ENCODE measurements around the gene OAT.

The OAT gene

GRCh38 chr10:124418726-124419501 lies at the start of gene OAT:
Gene OAT, minus strand, starts transcription at chr10:124418923. Its CDS starts 6,752 bp downstream, at chr10:124412171.
- DNase-seq (ENCODE audit: low read depth in 2 of 2), result peak; percentile 87 to 92

- DNase-seq (ENCODE audit: low read depth in 2 of 2), result no peak
Measured at GRCh38 chr10:124467165-124467564, 48.4 kb upstream of the OAT start.

DNA sequence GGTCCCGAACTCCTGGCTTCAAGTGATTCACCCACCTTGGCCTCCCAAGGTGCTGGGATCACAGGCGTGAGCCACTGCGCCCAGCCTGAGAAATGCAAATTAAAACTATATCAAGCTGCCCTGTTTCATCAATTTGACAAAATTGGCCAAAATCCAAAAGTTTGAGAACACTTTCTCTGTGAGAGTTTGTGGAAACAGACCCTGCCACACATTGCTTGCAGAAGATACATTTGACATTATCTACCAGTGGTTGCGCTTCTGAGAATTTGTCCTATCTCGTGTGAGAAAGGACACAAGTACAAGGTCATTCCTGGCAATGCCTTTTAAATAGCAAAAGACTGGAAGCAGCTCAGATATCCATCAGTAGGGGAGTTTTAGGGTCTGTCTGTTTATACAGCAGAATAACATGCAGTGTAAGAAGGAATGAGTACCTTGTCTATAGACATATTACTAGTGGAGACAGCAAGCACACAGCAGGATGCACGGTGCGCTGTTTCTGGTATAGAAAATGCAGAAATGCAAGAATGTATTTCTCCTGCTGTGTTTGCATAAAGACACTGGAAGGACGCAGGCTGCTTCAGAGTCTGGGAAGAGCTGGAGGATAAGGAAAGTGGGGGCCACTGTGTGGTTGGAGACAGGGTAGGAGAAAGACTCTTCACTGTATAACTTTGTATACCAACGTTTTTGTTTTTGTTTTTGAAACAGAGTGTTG lies 47.2 kb upstream of the OAT start:
- DNase-seq (ENCODE audit: low read depth in 2 of 2), result no peak

DNA sequence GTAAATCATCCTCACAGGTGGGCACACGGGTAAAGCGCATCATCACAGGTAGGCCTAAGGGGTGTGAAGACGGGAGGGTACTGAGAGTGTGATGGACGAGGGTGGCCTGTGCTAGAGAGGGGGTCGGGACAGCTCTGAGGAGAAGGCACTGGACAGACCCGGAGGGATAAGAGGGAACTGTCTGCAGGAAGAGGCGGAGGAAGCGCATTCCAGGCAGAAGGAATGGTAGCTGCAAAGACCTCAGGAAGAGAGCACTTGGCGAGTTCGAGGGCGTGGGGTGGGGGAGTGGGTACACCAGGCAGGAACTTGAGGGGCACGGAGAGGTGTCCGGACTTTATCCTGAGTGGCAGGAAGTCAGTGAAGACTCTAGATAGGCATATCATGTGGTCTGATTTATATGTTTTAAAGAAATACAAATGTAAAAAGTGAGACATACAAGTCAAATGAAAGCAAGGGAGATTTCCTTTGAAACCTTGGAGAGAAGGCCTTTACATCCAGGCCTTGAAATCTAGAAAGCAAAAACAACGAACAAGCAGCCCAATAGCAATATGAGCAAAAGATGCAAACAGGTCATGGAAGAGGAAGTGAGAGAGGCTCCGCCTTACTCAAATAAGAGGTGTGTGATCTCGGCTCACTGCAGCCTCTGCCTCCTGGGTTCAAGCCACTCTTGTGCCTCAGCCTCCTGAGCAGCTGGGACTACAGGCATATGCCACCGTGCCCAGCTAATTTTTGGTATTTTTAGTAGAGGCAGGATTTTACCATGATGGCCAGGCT lies 46.5 kb upstream of the OAT start:
- DNase-seq (ENCODE audit: low read depth in 2 of 2), result no peak

DNA sequence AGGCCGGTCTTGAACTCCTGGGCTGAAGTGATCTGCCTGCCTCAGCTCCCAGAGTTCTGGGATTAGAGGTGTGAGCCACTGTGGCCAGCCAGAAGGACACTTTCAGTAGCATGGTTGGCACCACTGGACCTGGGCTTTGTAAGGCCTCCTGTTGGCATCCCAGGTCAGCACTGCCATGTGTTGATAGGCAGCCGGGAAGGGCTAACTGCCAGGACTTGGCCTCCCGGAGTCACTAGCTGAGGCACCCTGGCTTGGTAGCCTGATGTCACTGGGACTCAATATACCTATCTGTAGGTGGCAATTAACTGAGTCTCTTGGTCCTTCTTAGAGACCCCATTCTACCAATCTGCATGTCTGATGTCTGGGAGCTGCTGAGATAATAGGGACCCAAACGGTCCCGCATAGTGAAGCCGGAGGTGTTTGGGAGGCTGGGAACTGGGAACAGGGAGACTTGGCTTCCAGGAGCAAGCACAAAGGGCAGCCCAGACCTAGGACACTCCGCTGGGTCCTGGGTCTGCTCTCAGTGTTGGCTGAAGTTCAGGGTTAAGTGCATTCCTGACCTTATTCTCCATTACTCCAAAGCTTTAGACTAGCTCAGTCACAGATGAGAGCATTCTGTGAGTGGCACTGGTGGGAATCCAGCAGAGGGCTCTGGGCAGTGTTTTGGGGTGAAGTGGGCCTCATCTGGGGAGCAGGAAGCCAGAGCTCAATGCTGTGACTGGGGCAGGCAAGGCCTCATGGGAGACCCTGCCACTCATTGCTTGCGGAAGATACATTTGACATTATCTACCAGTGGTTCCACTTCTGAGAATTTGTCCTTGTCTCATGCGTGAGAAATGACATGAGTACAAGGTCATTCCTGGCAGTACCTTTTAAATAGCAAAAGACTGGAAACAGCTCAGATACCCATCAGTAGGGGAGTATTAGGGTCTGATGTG lies 45.6 kb upstream of the OAT start:
- no peak for DNase-seq (ENCODE audit: low read depth in 2 of 2)

DNA sequence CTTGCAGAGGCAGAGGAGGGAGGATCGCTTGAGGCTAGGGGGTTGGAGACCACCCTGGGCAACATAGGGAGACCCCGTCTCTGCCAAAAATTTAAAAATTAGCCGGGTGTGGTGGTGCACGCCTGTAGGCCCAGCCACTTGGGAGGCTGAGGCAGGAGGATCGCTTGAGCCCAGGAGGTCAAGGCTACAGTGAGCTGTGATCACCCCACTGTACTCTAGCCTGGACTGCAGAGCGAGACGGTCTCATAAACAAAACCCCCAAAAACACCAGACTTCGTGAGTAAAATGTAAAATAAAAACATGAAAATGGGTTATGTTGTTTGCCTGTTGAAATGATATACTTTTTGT lies 43.6 kb upstream of the OAT start:
- no peak for DNase-seq (ENCODE audit: low read depth in 2 of 2)

DNA sequence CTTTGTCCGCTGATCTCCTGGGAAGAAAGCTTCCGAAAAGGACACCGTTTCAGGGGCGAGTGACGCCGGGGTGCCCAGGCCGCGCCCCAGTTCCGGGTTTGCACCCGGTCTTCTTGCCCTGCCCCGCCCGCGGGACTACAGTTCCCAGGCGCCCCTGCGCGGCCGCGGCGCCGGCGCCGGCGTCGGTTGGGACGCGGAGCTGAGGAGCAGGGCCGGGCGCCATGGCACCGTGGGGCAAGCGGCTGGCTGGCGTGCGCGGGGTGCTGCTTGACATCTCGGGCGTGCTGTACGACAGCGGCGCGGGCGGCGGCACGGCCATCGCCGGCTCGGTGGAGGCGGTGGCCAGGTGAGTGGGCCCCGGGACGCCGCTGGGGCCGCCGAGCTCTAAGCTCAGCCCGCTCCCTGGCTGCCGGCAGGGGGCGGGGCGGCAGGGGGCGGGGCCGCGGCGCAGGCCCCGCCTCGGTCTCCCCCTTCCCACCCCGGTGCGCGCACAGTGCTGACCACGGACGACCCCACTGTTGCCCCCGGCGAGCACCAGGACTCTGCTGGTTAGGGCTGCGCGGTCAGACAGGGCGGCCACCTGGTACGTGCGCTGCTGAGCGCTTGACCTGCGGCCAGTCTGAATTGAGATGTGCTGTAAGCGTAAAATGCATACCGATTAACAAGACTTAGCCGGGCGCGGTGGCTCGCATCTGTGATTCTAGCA lies 43.1 kb upstream of the OAT start, which contains the start of gene LHPP:
Gene LHPP, plus strand, starts transcription at position 182 of the 706 bp plus-strand sequence. Its CDS starts 40 bp downstream, at position 222.
- peak; percentile 47 to 70 for DNase-seq (ENCODE audit: low read depth in 2 of 2)

- DNase-seq (ENCODE audit: low read depth in 2 of 2), result no peak
Measured at GRCh38 chr10:124460144-124460543, 41.4 kb upstream of the OAT start.

DNA sequence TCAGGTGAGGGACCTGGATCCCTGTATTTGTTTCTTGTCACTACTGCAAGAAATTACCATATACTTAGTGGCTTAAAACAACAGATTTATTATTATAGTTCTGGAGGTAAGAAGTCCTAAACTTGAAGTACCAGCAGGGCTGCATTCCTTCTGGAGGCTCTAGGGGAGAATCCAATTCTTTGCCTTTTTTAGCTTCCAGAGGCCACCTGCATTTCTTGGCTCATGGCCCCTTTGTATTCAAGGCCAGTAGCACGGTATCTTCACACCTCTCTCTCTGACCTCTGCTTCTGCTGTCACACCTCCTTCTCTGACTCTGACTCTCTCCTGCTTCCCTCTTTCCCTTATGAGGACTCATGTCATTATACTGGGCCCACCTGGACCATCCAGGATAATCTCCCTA lies 40.7 kb upstream of the OAT start:
- DNase-seq (ENCODE audit: low read depth in 2 of 2), result no peak

- DNase-seq (ENCODE audit: low read depth in 2 of 2), result no peak
Measured at GRCh38 chr10:124458889-124459288, 40.2 kb upstream of the OAT start.

- DNase-seq (ENCODE audit: low read depth in 2 of 2), result no peak
Measured at GRCh38 chr10:124458473-124458872, 39.8 kb upstream of the OAT start.

DNA sequence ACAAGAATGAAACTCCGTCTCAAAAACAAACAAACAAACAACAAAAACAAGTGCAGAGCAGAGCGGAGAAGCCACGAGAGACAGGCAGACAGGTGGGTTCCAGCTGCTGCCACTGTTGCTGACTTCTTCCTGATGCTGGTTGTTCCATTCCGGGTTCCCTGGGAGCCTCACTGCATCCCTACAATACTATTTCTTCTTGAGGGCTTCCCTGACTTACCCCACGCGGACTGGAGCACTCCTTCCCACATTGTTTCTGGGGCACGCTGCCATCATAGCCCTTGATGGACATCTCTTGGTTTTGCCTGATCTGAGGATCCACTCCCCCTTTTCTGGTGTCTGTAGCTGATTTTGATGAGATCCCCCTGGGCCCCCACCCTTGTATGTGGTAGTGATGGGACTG lies 36.7 kb upstream of the OAT start:
- no peak for DNase-seq (ENCODE audit: low read depth in 2 of 2)

GRCh38 chr10:124453960-124454610 lies 35.4 kb upstream of the OAT start:
- DNase-seq (ENCODE audit: low read depth in 2 of 2), result no peak

DNA sequence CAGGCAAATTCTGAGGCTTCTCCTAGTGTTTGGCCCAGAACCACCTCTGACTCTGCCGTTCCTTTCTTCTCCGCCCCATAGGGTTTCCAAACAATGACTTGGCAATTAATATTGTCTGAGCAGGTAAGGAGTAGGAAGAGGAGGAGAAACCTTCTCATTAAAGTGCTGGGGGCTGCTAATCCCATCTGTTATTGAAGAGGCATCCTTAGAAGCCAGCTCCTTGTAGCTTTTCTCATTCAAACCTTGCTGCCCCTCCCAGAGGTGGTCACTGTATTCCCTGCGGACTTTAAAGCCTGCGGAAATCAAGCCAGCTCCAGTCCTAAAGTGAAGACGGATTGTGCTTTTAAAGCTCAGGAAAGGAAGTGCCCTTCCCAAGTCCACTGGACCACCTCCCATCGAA lies 32.6 kb upstream of the OAT start:
- no peak for DNase-seq (ENCODE audit: low read depth in 2 of 2)

GRCh38 chr10:124450783-124451057 lies 32.0 kb upstream of the OAT start:
- DNase-seq (ENCODE audit: low read depth in 2 of 2), result no peak

DNA sequence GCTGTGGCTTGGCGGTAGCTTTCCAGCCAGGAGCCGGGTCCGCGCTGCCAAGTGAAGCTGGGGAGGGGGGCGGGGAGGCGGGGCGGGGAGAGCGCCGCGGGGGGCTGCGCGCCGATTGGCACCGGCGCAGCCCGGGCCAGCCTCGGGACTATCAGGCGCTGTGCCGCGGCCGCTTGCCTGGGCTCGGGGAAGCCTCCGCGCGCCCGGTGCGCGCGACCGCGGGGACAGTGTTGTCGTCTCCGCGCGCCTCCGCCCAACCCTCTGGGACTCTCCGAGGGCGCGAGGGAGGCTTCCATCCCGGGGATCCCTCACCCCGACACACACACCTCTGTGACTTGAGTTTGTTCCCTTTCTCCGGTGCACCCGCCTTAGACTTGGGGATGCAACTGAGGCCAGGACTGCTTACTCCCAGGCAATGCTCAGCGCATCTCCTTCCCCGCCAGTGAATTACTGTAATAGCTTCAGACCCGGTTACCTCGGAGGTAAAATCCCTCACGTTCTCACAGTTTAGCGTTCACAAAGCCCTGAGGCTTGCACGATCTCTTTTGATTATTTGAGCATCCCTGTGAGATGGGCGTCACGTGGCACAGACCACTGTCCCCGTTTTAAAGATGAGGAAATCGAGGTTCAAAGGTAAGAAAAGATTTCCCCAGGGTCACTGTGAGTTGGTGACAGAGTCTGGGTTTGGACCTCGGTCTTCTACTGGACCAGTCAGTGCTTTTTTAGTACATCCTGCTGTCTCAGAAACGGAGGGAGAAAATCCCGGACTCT lies 31.5 kb upstream of the OAT start, which contains the start of gene NKX1-2:
Gene NKX1-2, minus strand, starts transcription at position 24 of the 771 bp plus-strand sequence. CDS start 92 bp downstream, outside the sequence.
- no peak for DNase-seq (ENCODE audit: low read depth in 2 of 2)

DNA sequence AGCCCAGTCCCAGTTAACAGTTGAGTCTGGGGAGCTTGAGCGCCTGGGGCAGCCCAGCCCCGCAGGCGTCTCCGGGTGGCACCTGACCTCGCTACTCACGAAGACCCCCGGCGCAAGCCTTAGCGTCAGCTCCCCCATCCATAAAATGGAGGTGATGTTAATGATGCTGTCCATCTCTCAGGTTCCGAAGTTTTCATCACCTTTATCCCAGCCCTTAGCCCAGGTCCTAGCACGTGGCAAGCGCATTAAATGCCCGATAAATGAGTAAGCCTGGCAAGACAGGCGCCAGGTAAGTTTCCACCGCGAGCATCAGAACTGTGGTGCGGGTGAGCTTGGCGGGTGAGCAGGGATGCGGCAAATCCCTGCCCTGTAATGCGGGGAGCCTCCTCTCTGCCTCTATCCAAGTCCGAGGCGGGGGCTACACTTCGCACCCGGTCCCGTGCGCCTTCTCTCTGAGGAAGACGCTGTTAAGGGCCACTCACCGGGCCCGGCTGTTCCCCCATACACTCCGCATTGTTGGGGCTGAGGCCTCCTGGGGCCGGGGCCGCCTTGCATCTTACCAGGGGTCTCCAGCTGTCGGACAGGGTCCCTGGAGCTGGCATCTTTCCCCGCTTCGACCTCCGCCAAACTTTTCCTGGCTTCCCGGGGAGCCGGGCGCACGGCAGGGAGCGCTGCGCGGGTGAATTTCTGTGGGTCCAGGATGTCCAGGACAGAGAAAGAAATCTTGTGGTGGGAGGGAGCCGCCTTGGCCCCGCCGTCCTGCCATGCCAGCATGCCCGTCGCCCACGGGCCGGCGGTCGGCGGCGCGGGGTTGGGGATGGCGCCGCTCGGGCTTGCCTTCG lies 30.7 kb upstream of the OAT start:
- no peak for DNase-seq (ENCODE audit: low read depth in 2 of 2)

DNA sequence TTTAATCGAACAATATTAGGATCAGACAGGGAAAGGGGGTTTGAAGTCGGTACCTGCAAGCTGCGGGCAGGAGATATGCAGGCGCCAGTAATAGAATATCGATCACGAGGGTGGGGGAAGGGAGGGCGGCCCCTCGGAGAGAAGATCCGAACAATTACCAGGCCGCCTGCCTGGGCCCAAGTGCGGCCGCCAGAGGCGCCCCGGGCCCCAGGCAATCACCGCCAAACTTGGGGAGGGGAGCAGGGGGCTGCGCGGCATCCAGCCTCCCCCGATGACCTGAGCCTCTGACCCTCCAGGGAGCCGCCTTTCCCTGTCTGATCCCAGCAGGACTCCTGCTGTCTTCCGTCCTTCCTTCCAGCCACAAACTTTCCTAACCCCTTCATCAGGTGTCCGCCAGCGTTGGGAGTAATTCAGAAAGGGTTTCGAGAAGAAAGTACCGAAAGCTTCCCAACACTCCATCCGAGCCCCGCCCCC lies 30.0 kb upstream of the OAT start:
- DNase-seq (ENCODE audit: low read depth in 2 of 2), result no peak
